GM21447 (cell line): ENCODE measurements around the gene DHRS9.
"Not testable (repeated sequence)": the region's sequence is repeated elsewhere in the genome, so short reads cannot be mapped to it uniquely, and the experiment has no call there.

ENCODE experiments used
- ATAC-seq: cut with Tn5 transposase; IDR thresholded peaks from one replicate; pipeline ENCODE4 v1.9.1; 2021; ENCODE audit not compliant: unreplicated experiment

Gene DHRS9

DNA sequence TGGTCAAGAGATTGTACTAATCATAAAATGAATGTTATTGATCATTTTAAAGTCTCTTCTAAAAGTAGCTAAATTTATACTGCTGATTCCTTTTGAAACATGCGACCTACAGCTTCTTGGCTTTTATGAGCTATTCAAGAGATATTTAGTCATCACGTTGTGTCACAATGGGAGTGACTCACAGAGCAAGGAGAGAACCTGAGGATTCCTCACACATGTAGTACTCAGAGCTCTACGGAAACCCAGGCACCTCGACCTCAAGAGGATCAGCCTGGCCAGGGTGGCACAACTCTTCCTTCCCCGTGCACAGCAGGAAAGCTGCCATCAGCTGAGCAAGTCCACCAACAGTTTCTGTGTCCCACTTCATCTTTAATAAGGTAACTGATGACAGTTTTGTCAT lies at the start of gene DHRS9:
DHRS9 (plus strand) TSS at position 223 of the 400 bp plus-strand sequence. CDS start 12,019 bp downstream, outside the sequence.
- no peak for ATAC-seq

DNA sequence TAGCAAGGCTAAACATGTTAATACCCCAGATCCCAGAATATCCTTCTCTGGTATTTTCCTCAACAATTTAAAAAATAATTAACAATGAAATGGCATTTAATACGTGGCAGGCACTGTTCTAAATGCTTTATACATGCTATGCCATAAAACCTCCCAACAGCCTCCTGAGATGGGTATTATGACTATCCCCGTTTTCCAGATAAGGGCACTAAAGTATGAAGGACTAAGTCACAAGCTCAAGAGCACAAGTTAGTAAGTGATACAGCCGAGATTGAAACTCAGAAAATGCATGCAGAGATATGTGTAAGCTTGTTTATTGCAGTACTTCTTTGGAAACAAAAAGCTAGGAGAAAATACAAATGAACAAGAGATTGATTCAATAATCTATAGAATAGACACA lies 46.2 kb upstream of the DHRS9 start:
- ATAC-seq = no peak

DNA sequence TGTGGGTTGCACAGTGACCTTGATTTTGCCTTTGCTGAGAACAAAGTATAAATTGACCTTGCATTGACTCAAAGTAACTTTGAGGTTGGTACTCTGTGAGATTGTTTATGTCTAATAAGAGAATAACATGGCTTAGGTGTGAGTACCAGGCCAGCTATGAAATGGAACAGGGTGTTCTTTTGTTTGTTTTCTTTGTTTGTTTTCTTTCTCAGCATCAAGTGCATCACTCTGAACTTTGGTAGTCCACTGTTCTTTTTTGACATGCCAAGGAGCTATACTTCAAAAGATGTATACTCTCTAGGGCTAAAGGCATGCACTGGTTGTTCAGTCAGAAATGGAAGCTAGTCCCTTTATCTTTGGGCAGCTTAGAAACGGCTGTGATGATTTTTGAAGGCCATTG lies 43.3 kb upstream of the DHRS9 start:
- ATAC-seq = no peak

DNA sequence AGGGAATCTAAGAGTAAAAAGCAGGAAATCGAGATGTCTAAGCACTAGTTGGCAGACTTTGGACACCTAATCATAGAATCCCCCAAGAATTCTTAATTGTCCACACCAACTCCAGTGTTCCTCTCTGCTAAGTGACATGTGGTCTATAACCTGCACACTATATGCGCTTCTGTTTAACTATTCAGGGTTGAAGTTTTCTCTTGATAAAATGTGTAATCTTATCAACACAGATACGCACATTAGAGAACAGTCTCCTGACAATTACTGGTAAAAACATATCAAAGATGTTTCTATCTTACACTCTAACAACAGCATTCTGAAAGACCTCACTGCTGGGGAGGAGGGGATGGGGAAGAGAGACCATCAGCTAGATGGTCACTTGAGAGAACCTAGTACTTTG lies 42.1 kb upstream of the DHRS9 start:
- ATAC-seq = no peak

DNA sequence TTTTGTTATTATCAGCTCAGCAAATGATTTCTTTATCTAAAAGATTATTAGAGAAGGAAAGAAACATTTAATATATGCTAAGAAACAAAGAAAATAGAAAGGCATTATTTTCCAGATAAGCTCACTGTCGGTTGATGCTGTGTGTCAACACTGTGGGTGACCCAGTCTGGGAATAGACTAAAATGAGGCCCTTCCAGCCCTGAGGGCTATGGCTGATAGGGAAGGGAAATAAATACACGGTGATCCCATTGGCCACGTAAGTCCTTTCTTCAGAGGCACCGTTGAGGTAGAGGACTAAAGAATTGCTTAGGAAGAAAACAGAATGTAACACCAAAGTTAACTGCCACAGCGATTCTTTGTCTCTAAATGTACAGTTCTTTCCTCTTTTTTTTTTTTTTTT lies 40.0 kb upstream of the DHRS9 start:
- no peak for ATAC-seq

DNA sequence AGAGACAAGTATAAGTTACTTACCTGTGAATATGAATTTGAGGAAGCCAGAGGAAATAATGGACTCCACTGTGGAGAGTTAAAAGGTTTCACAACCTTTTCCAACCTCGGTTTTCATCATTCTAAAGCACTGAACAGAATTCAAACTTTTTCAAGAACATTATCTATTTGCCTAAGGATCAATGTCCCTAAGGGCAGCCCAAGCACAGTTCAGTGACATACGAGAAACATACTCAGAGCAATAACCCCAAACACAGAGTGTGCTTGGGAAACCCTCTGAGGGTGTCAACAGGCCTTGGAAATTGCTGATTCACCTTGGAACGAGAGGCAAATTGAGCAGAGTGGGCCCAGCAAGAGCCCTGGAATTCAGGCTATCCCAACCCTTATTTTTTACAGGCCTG lies 38.2 kb upstream of the DHRS9 start, which contains the start of gene ABCB11:
ABCB11 (minus strand) TSS at position 123 of the 400 bp plus-strand sequence. CDS start 13,199 bp downstream, outside the sequence.
- no peak for ATAC-seq

DNA sequence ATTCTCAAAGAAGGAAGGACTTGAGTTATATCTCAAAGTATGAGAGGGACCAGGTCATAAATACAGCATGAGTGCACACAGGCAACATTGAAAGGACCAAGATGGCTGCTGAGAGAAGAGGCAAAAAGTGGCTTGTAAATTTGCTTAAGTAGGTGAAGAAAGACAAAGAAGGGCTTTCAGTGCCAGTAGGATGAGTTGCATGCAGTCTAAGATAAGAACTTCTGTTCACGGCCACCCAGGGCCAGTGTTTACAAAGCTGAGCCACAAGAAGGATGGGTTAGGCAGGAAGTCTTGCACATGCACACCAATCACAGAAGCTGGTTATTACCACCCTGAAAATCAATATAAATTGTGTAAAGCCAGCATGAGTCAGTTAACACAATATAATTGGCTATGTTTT lies 35.1 kb upstream of the DHRS9 start:
- no peak for ATAC-seq

DNA sequence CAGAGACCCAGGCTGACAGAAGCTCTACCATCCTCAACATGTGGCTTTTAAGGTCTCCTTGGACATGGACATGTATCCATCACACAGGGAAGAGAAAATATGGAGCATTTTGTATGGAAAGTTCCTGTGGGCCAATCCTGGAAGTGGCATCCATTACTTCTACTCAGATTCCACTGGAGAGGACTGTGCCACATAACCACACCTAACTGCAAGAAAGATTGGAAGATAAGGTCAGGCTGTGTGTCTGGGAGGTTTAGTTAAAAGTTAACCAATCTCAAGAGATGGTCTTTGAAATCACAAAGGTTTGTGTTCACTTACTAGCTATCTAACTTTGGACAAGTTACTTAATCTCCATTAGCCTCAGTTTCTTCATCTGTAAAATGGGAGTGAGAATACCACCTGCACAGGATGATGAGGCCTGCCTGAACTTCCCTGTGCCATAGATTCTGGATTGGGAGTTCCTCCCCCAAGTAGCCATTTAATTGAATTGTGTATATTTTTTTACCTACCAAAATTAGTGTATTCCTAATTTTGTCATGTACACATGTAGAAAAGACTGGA lies 34.3 kb upstream of the DHRS9 start:
- ATAC-seq = no peak

DNA sequence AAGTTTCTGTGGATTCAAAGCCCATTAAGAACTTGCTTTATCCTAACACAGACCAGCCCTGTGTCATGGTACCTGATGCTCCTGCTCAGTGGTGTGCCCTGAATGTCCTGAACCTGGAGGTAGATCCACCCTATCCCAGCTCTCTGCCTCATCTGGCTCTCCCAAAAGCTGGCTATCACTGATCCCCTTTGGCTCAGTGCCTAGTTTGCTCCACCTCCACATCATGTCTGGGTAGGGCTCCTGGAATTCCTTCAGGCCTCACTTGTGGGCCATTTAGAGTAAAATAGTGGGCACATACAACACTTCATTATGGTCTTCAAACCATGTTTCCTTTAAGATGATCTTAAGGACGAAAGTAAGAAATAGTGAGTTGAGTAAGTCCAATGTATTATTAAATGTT lies 33.5 kb upstream of the DHRS9 start:
- no peak for ATAC-seq

DNA sequence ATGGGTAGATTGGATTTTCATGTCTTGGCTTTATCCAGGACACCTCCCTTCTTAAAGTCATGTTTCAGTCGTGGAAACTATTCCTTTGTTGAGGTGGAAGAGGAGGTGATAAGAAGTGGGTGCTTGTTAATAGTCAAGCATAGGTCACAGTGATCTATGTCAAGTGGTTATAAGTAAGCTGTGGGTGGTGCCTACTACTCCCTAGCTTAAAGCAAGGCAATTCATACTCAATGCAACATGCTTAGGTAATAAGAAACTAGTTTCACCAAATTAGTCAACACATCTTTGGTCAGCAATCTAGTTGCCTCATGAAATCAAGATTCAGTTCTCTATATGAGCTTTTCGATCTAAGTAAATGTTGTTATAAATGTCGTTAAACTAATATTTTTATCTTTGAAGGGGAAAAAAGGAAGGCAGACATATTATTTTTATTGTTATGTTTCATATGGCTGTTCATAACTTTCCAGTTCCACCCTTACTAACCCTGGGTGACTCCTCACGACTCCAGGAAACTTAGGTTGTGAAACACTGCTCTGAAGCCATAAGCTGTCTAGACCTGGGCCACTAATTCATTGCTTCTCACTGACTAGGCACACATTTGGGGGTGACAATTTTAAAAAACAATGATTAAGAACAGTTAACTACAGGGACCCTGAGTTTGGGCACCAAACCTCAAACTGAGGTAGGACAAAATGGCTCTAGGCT lies 32.5 kb upstream of the DHRS9 start:
- peak; percentile 37 for ATAC-seq

DNA sequence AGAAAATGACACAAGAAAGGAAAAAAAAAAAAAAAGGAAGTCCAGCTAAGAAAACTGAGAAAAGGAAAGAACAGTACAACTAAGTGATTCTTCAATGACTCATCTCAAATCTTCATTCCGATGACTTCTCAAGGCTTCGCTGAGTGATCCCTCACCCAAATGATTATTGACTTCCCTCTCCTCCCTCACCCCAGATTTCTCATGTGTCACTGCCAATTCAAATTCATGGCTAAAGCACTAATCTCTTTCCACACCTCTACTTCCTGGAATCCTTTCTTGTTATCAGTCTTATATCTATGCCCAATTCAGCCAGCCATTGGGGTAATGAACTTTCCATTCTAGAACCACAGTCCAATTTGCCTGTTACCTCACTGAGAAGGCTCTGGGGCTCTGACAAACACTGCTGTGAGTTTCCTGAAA lies 31.0 kb upstream of the DHRS9 start:
- peak; percentile 65 for ATAC-seq

DNA sequence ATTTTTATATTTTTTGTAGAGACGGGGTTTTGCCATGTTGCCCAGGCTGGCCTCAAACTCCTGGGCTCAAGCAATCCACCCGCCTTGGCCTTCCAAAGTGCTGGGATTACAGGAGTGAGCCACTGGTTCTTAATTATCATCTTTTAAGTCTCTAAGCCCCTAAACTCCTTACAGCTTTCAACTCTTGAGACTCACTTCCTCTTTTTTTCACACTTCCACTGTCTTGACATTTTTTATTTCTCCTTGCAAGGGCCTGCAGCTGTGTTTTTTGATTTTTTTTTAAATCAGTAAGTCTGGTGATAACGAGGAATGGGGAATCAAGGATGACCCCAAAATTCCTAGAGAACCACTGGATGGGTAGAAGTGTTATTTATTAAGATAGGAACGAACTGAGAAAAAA lies 29.7 kb upstream of the DHRS9 start:
- ATAC-seq = no peak

DNA sequence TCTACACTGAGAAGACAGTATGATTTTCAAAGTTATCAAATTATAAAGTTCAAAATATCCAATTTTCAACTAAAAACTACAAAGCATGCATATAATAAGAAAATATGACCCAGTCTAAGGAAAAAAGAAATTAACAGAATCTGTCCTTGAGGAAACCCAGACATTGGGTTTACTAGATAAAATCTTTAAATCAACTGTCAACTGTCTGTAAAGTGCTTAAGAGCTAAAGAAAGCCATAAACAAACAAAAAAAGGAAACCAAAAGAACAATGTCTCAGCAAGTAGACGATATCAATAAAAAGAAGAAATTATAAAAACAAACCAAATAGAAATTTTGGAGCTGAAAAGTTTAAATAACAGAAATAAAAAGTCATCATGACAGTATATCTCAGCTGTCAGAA lies 27.8 kb upstream of the DHRS9 start:
- ATAC-seq = no peak

DNA sequence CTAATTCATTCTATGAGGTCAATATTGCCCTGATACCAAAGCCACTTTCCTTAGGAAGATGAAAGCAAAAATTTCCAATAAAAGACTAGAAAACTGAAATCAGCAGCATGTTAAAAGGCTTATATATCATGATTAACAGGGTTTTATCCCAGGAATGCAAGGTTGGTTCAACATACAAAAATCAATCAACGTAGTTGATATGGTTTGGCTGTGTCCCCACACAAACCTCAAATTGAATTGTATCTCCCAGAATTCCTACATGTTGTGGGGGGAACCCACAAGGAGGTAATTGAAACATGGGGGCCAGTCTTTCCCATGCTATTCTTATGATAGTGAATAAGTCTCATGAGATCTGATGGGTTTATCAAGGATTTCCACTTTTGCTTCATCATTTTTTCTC lies 26.5 kb upstream of the DHRS9 start:
- no peak for ATAC-seq

DNA sequence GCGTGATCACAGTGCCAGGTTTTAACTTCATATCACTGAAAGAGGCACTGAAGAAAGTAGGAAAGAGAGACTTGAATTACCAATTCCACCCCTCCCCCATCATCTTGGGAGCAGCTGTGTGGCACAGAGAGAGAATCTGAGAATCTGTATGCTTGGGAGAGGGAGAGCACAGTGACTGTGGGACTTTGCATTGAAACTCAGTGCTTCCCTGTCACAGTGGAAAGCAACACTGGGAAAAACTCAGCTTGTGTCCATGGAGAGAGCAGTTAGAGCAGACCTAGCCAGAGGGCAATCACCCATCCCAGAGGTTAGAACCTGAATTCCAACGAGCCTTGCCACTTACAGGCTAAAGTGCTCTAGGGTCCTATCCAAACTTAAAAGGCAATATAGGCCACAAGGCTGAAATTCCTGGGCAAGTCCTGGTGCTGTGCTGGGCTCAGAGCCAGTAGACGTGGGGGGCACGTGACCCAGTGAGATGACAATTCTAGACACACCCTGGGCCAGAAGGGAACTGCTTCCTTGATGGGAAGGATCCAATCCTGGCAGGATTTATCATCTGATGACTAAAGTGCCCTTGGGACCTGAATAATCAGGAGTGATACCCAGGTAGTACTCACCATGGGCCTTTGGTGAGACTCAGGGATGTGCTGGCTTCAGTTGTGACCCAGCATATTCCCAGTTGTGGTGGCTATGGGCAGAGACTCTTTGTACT lies 22.8 kb upstream of the DHRS9 start:
- ATAC-seq = no peak

DNA sequence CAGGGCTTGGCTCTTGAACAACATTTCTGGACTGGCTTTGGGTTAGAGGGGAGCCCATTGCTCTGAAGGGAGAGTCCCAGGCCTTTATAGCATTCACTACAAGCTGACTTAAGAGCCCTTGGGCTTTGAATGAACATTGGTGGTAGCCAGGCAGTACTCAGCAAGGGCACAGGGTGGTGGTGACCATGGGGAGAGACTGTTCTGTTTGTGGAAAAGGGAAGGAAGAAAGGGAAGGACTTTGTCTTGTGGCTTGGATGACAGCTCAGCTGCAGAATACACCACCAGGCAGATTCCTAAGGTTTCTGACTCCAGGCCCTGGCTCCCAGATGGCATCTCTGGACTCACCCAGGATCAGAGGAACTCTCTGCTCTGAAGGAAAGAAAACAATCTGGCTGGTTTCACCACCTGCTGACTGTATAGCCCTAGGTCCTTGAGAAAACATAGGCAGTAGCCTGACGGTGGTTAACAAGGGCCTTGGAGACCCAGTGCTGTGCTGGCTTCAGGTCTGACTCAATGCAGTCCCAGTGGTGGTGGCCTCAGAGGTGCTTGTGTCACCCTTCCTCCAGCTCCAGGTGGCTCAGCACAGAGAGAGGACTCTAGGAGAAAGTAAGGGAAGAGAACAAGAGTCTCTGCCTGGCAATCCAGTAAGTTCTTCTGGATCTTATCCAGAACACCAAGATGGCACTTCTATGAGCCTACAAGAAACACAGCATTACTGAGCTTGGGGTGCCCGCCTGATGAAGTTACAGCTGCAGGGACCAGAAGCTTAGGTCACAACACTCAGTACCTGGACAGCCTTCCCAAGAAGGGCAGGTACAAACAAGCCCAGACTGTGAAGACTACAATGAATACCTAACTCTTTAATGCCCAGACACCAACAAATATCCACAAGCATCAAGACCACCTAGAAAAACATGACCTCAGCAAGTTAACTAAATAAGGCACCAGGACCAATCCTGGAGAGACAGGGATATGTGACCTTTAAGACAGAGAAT lies 21.8 kb upstream of the DHRS9 start:
- ATAC-seq = no peak

DNA sequence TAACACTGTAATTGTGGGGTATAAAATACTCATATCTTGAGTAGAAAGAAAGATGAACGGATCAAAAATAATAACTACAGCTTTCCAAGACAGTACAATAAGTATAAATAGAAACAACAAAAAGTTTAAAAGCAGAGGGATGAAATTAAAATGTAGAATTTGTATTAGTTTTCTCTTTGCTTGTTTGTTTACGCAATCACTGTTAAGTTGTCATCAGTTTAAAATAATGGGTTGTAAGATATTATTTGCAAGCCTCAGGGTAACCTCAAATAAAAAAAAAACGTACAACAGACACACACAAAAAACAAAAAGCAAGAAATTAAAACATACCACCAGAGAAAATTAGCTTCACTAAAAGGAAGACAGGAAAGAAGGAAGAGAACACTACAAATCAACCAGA lies 20.2 kb upstream of the DHRS9 start:
- ATAC-seq = no peak

DNA sequence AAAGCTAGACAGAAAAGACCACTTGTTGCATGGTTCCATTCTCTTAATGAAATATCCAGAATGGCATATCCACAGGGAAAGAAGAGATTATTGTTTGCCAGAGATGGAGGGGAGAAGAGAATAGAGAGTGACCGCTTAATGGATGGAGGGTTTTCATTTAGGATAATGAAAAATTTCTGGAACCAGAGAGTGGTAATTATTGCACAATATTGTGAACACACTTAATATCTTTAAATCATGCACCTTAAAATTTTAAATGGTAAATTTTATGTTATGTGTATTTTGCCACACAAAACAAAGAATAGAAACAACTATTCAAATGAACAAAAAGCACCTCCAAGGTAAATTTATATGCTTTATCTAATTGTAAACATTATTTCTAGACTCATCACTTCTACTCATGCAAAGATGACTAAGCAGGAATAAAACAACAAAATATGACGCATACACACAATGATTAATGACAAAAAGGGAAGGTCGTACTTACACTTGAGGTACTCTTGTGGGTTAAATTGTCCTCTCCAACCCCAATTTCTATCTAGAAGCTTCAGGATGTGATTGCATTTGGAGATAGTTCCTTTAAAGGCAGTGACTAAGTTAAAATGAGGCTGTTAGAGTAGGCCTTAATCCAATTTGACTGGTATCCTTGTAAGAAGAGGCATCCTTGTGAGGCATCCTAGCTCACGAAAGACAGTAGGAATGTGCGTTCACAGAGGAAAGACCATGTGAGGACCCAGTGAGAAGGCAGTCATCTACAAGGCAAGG lies 18.7 kb upstream of the DHRS9 start:
- ATAC-seq = no peak

DNA sequence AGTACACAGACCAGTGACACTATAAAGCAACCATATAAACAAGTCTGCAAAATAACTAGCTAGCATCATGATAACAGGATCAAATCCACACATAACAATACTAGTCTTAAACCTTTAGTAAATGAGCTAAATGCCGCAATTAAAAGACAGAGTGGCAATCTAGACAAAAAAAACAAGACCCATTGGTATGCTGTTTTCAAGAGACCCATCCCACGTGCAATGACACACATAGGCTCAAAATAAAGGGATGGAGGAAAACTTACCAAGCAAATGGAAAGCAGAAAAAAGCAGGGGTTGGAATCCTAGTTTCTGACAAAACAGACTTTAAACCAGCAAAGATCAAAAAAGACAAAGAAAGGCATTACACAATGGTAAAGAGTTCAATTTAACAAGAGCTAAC lies 14.8 kb upstream of the DHRS9 start:
- not testable (repeated sequence) for ATAC-seq

DNA sequence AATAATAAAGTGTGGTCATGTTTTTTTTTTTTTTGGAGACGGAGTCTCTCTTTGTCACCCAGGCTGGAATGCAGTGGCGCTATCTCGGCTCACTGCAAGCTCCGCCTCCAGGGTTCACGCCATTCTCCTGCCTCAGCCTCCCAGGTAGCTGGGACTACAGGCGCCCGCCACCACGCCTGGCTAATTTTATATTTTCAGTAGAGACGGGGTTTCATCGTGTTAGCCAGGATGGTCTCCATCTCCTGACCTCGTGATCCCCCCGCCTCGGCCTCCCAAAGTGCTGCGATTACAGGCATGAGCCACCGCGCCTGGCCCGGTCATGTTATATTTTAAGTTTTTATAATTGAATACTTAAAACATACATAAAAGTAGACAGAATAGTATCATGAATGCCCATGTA lies 5.2 kb upstream of the DHRS9 start:
- ATAC-seq = not testable (repeated sequence)
